Chondrocyte (in vitro differentiated cells): ENCODE measurements around the gene GNAL. TPM values are rescaled to one million over a fixed set of nuclear protein-coding genes. Genes with fewer than 3 reads are reported as not detected.

Experiments used
- DNase-seq: peaks from one replicate; pipeline ENCODE4 v3.0.0; 2021; ENCODE audit warnings: mixed read lengths, low spot score
- H3K27ac Mint-ChIP-seq: one replicate; pipeline ENCODE4 v1.8.0; 2021; ENCODE audit warnings: mild to moderate bottlenecking, moderate library complexity, mixed read lengths; ENCODE audit not compliant: unreplicated experiment
- H3K27me3 Mint-ChIP-seq: 2 replicates; pipeline ENCODE4 v1.8.0; 2021; ENCODE audit warnings: low read depth, mixed read lengths
- H3K36me3 Mint-ChIP-seq: 2 replicates; pipeline ENCODE4 v1.8.0; 2021; ENCODE audit warnings: low read depth, mixed read lengths
- H3K4me1 Mint-ChIP-seq: 2 replicates; pipeline ENCODE4 v1.8.0; 2021; ENCODE audit warnings: low read depth, mild to moderate bottlenecking, mixed read lengths
- H3K4me3 Mint-ChIP-seq: one replicate; pipeline ENCODE4 v1.8.0; 2021; ENCODE audit warnings: mild to moderate bottlenecking, moderate library complexity, mixed read lengths; ENCODE audit not compliant: unreplicated experiment
- H3K9me3 Mint-ChIP-seq: 2 replicates; pipeline ENCODE4 v1.8.0; 2021; ENCODE audit warnings: low read depth, mixed read lengths
- CTCF ChIP-seq: fragments of 200-600 bp; sonication (generic); IDR thresholded peaks from 2 replicates; pipeline ENCODE4 v1.5.0; 2021; ENCODE audit warnings: antibody characterized with exemption, mild to moderate bottlenecking, moderate library complexity
- total RNA-seq: library from RNA; stranded (reverse); gene quantifications from 3 replicates; pipeline ENCODE4 v1.2.1, GENCODE V29; 2021

Gene GNAL
- total RNA-seq, 1 donor from 2014 or later: 5.9 TPM

DNA sequence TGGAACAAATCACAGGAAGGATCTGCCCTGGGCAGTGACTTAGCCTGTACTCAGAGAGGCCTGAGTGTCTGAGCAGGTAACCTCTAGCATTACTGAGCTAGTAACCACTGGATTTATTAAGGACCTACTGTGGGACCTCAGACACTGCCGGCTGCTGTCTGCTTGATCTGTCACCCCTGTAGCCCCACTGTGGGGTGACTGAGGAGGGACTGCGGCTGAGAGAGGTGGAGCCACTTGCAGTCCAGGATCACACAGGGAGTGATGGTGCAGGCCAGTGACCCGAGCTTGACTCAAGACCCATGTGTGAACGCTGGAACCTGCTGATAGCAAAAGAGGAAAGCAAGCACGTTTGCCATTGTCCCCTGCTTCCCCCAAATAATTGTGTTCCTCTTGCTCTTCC is 177.7 kb downstream of the GNAL start:
- no peaks in the 10 kb centered on the region for H3K4me1 Mint-ChIP-seq
- H3K36me3 Mint-ChIP-seq: no peaks in the 10 kb centered on the region
- no peaks in the 10 kb centered on the region for H3K9me3 Mint-ChIP-seq
- TF ChIP-seq CTCF: no peak
- H3K27ac Mint-ChIP-seq: no peak overlapping the region
- H3K4me3 Mint-ChIP-seq: no peak overlapping the region
- H3K27me3 Mint-ChIP-seq: no peaks in the 10 kb centered on the region
- DNase-seq: no peak

GRCh38 chr18:11868230-11868629 is 179.2 kb downstream of the GNAL start:
- no peak for DNase-seq
- no peaks in the 10 kb centered on the region for H3K36me3 Mint-ChIP-seq
- no peaks in the 10 kb centered on the region for H3K27me3 Mint-ChIP-seq
- no peak overlapping the region for H3K4me3 Mint-ChIP-seq
- no peaks in the 10 kb centered on the region for H3K4me1 Mint-ChIP-seq
- no peaks in the 10 kb centered on the region for H3K9me3 Mint-ChIP-seq
- no peak overlapping the region for H3K27ac Mint-ChIP-seq
- TF ChIP-seq CTCF: no peak

DNA sequence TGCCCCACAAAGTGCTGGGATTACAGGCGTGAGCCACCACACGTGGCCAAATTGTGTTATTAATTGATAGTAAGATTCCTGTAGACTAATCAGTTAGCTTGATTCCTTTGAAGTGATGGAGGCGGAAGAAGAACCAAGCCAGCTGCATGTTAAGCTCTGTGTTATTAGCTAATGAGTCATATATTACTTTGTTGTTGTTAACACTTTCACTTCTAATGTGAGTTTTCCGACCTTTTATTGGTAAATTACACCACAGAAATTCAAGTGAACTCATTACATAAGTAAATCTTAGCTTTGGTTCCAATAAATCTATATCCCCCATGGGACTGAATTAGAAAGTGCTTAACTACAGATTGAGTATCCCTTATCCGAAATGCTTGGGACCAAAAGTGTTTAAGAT is 182.4 kb downstream of the GNAL start:
- no peak overlapping the region for H3K27ac Mint-ChIP-seq
- DNase-seq: no peak
- H3K4me1 Mint-ChIP-seq: no peaks in the 10 kb centered on the region
- TF ChIP-seq CTCF: no peak
- H3K36me3 Mint-ChIP-seq: peaks cover 2% of the 10 kb centered on the region
- no peak overlapping the region for H3K4me3 Mint-ChIP-seq
- H3K9me3 Mint-ChIP-seq: peaks cover 3% of the 10 kb centered on the region
- no peaks in the 10 kb centered on the region for H3K27me3 Mint-ChIP-seq

GRCh38 chr18:11872479-11873136 is 183.5 kb downstream of the GNAL start:
- Mint-ChIP-seq H3K27me3 (no peaks in the 10 kb centered on the region), H3K4me1 (no peaks in the 10 kb centered on the region), H3K4me3 (no peak overlapping the region), H3K9me3 (peaks cover 3% of the 10 kb centered on the region), H3K36me3 (peaks cover 4% of the 10 kb centered on the region), H3K27ac (no peak overlapping the region)
- peak; percentile 75 for TF ChIP-seq CTCF
- DNase-seq: no peak

GRCh38 chr18:11873670-11874340 is 184.7 kb downstream of the GNAL start:
- Mint-ChIP-seq H3K4me3 (no peak overlapping the region), H3K27ac (no peak overlapping the region), H3K27me3 (no peaks in the 10 kb centered on the region), H3K36me3 (peaks cover 4% of the 10 kb centered on the region), H3K4me1 (no peaks in the 10 kb centered on the region), H3K9me3 (peaks cover 3% of the 10 kb centered on the region)
- no peak for TF ChIP-seq CTCF
- no peak for DNase-seq
